Mesendoderm (in vitro differentiated cells): ENCODE data around the gene ECHS1.

Experiments
- DNase-seq: peaks from one replicate; pipeline ENCODE4 v3.0.0; 2013
- H2AK5ac ChIP-seq: 2 replicates; pipeline ENCODE4 v1.6.1; 2013; ENCODE audit warnings: low read length, inconsistent platforms
- H2BK120ac ChIP-seq: 2 replicates; pipeline ENCODE4 v1.6.1; 2013; ENCODE audit warnings: low read depth, mild to moderate bottlenecking, low read length, moderate library complexity, mixed read lengths
- H2BK15ac ChIP-seq: replicated peaks from 2 replicates; pipeline ENCODE4 v1.6.1; 2013; ENCODE audit warnings: low read depth, mild to moderate bottlenecking, moderate library complexity
- H2BK5ac ChIP-seq: 2 replicates; pipeline ENCODE4 v1.6.1; 2013; ENCODE audit warnings: low read length, inconsistent platforms
- H3K18ac ChIP-seq: 2 replicates; pipeline ENCODE4 v1.6.1; 2013; ENCODE audit warnings: mild to moderate bottlenecking, low read length, mixed read lengths
- H3K23ac ChIP-seq: one replicate; pipeline ENCODE4 v1.6.1; 2013; ENCODE audit warnings: low read length
- H3K27ac ChIP-seq: 2 replicates; pipeline ENCODE4 v1.5.1; 2013; ENCODE audit warnings: low read depth, mild to moderate bottlenecking, inconsistent platforms, low read length, moderate library complexity
- H3K27me3 ChIP-seq: 2 replicates; pipeline ENCODE4 v1.6.1; 2013; ENCODE audit warnings: low read length, control low read depth, mild to moderate bottlenecking, inconsistent platforms; ENCODE audit not compliant: insufficient read depth, poor library complexity
- H3K36me3 ChIP-seq: 2 replicates; pipeline ENCODE4 v1.6.1; 2013; ENCODE audit warnings: low read length, inconsistent platforms; ENCODE audit not compliant: control insufficient read depth, insufficient read depth
- H3K4ac ChIP-seq: one replicate; pipeline ENCODE4 v1.6.1; 2013; ENCODE audit warnings: low read depth, mild to moderate bottlenecking, low read length, moderate library complexity
- H3K4me1 ChIP-seq: 2 replicates; pipeline ENCODE4 v1.6.1; 2013; ENCODE audit warnings: low read depth, low read length, inconsistent platforms; ENCODE audit not compliant: control insufficient read depth
- H3K4me2 ChIP-seq: 2 replicates; pipeline ENCODE4 v1.6.1; 2013; ENCODE audit warnings: low read length
- H3K4me3 ChIP-seq: 2 replicates; pipeline ENCODE4 v1.5.1; 2013; ENCODE audit warnings: mild to moderate bottlenecking, low read length
- H3K56ac ChIP-seq: one replicate; pipeline ENCODE4 v1.6.1; 2013; ENCODE audit warnings: low read length
- H3K79me1 ChIP-seq: 2 replicates; pipeline ENCODE4 v1.6.1; 2013; ENCODE audit warnings: low read length, inconsistent platforms
- H3K79me2 ChIP-seq: 2 replicates; pipeline ENCODE4 v1.6.1; 2013; ENCODE audit warnings: mild to moderate bottlenecking, low read length; ENCODE audit not compliant: control insufficient read depth, insufficient read depth
- H3K9ac ChIP-seq: 2 replicates; pipeline ENCODE4 v1.6.1; 2013; ENCODE audit warnings: low read length, inconsistent platforms
- H4K5ac ChIP-seq: one replicate; pipeline ENCODE4 v1.6.1; 2013; ENCODE audit warnings: low read length
- H4K8ac ChIP-seq: one replicate; pipeline ENCODE4 v1.6.1; 2013; ENCODE audit warnings: low read depth, mild to moderate bottlenecking, control low read depth, low read length, moderate library complexity
- whole genome bisulfite sequencing: extraction: QIAGEN DNeasy Blood & Tissue Kit; methylation state at CpG from one replicate; pipeline ENCODE4 v1.1.7; 2013; ENCODE audit warnings: low lambda C conversion rate, missing lambda C conversion rate; ENCODE audit not compliant: insufficient coverage; ENCODE audit errors: extremely low coverage; 5-methylcytosine and 5-hydroxymethylcytosine counted together

ECHS1 gene

GRCh38 chr10:133385214-133385613, 12.1 kb upstream of the ECHS1 start:
- H3K56ac ChIP-seq, result no peak overlapping the region
- no peak overlapping the region for H2BK120ac ChIP-seq
- H3K27me3 ChIP-seq, result no peaks in the 10 kb centered on the region
- no peak overlapping the region for H3K4me3 ChIP-seq
- no peak overlapping the region for H3K27ac ChIP-seq
- H4K5ac ChIP-seq, result no peak overlapping the region
- H2BK5ac ChIP-seq, result no peak overlapping the region
- WGBS, result no CpG with 5 or more reads among the region's 2 CpGs
- no peak overlapping the region for H3K4ac ChIP-seq
- no peaks in the 10 kb centered on the region for H3K36me3 ChIP-seq
- no peak overlapping the region for H4K8ac ChIP-seq
- H3K23ac ChIP-seq, result no peak overlapping the region
- H3K9ac ChIP-seq, result no peak overlapping the region
- no peaks in the 10 kb centered on the region for H3K79me1 ChIP-seq
- H2BK15ac ChIP-seq, result no peak overlapping the region
- H3K79me2 ChIP-seq, result no peaks in the 10 kb centered on the region
- H2AK5ac ChIP-seq, result no peak overlapping the region
- H3K18ac ChIP-seq, result no peak overlapping the region
- no peaks in the 10 kb centered on the region for H3K4me1 ChIP-seq
- DNase-seq, result no peak
- no peak overlapping the region for H3K4me2 ChIP-seq

- no peak overlapping the region for H4K5ac ChIP-seq
- no peak overlapping the region for H2BK120ac ChIP-seq
- no peak overlapping the region for H4K8ac ChIP-seq
- H3K79me2 ChIP-seq, result no peaks in the 10 kb centered on the region
- no peaks in the 10 kb centered on the region for H3K79me1 ChIP-seq
- H3K4me3 ChIP-seq, result no peak overlapping the region
- H3K4me2 ChIP-seq, result no peak overlapping the region
- no peaks in the 10 kb centered on the region for H3K27me3 ChIP-seq
- no peak overlapping the region for H2AK5ac ChIP-seq
- DNase-seq, result no peak
- H3K56ac ChIP-seq, result no peak overlapping the region
- H3K4me1 ChIP-seq, result no peaks in the 10 kb centered on the region
- H3K18ac ChIP-seq, result no peak overlapping the region
- H2BK15ac ChIP-seq, result no peak overlapping the region
- no peaks in the 10 kb centered on the region for H3K36me3 ChIP-seq
- WGBS, result no CpG with 5 or more reads among the region's 13 CpGs
- no peak overlapping the region for H2BK5ac ChIP-seq
- H3K27ac ChIP-seq, result no peak overlapping the region
- no peak overlapping the region for H3K9ac ChIP-seq
- H3K23ac ChIP-seq, result no peak overlapping the region
- H3K4ac ChIP-seq, result no peak overlapping the region
Measured at GRCh38 chr10:133384071-133384470, 10.9 kb upstream of the ECHS1 start.

- Histone ChIP-seq H3K23ac (no peak overlapping the region), H2BK5ac (no peak overlapping the region), H3K56ac (no peak overlapping the region), H3K9ac (no peak overlapping the region), H3K4me2 (no peak overlapping the region), H3K79me2 (no peaks in the 10 kb centered on the region), H4K5ac (no peak overlapping the region), H2AK5ac (no peak overlapping the region), H2BK15ac (no peak overlapping the region), H3K36me3 (no peaks in the 10 kb centered on the region), H2BK120ac (no peak overlapping the region), H4K8ac (no peak overlapping the region), H3K4me1 (no peaks in the 10 kb centered on the region), H3K4ac (no peak overlapping the region), H3K18ac (no peak overlapping the region), H3K27ac (no peak overlapping the region), H3K27me3 (no peaks in the 10 kb centered on the region), H3K4me3 (no peak overlapping the region), H3K79me1 (no peaks in the 10 kb centered on the region)
- DNase-seq, result no peak
- no CpG with 5 or more reads among the region's 4 CpGs for WGBS
Measured at GRCh38 chr10:133383551-133383950, 10.4 kb upstream of the ECHS1 start.

- no peak overlapping the region for H3K9ac ChIP-seq
- no CpG with 5 or more reads among the region's 8 CpGs for WGBS
- H4K5ac ChIP-seq, result no peak overlapping the region
- H3K79me1 ChIP-seq, result no peaks in the 10 kb centered on the region
- H3K79me2 ChIP-seq, result no peaks in the 10 kb centered on the region
- no peak overlapping the region for H3K4me3 ChIP-seq
- H2BK120ac ChIP-seq, result no peak overlapping the region
- H3K4ac ChIP-seq, result no peak overlapping the region
- no peak overlapping the region for H3K56ac ChIP-seq
- H2AK5ac ChIP-seq, result no peak overlapping the region
- no peak overlapping the region for H4K8ac ChIP-seq
- no peak for DNase-seq
- no peak overlapping the region for H3K23ac ChIP-seq
- H3K4me1 ChIP-seq, result no peaks in the 10 kb centered on the region
- H2BK15ac ChIP-seq, result no peak overlapping the region
- H2BK5ac ChIP-seq, result no peak overlapping the region
- no peak overlapping the region for H3K4me2 ChIP-seq
- no peaks in the 10 kb centered on the region for H3K27me3 ChIP-seq
- no peak overlapping the region for H3K27ac ChIP-seq
- no peaks in the 10 kb centered on the region for H3K36me3 ChIP-seq
- H3K18ac ChIP-seq, result no peak overlapping the region
Measured at GRCh38 chr10:133381036-133381435, 7.9 kb upstream of the ECHS1 start.

- Histone ChIP-seq H3K79me2 (no peaks in the 10 kb centered on the region), H3K4me3 (no peak overlapping the region), H2AK5ac (no peak overlapping the region), H3K36me3 (no peaks in the 10 kb centered on the region), H4K5ac (no peak overlapping the region), H3K4me2 (no peak overlapping the region), H3K18ac (peak overlapping the region; percentile 42), H2BK15ac (no peak overlapping the region), H3K27ac (no peak overlapping the region), H4K8ac (no peak overlapping the region), H3K4me1 (no peaks in the 10 kb centered on the region), H3K56ac (peak overlapping the region; percentile 82), H2BK5ac (no peak overlapping the region), H2BK120ac (no peak overlapping the region), H3K9ac (peak overlapping the region; percentile 67), H3K4ac (no peak overlapping the region), H3K23ac (no peak overlapping the region), H3K79me1 (no peaks in the 10 kb centered on the region), H3K27me3 (no peaks in the 10 kb centered on the region)
- no peak for DNase-seq
- whole genome bisulfite sequencing, result no CpG with 5 or more reads among the region's 36 CpGs
Measured at GRCh38 chr10:133379801-133380666, 6.9 kb upstream of the ECHS1 start.
